Measurements from ENCODE around the gene THOP1.
"Not testable (repeated sequence)": the region's sequence is repeated elsewhere in the genome, so short reads cannot be mapped to it uniquely, and the experiment has no call there.

Gene THOP1

DNA sequence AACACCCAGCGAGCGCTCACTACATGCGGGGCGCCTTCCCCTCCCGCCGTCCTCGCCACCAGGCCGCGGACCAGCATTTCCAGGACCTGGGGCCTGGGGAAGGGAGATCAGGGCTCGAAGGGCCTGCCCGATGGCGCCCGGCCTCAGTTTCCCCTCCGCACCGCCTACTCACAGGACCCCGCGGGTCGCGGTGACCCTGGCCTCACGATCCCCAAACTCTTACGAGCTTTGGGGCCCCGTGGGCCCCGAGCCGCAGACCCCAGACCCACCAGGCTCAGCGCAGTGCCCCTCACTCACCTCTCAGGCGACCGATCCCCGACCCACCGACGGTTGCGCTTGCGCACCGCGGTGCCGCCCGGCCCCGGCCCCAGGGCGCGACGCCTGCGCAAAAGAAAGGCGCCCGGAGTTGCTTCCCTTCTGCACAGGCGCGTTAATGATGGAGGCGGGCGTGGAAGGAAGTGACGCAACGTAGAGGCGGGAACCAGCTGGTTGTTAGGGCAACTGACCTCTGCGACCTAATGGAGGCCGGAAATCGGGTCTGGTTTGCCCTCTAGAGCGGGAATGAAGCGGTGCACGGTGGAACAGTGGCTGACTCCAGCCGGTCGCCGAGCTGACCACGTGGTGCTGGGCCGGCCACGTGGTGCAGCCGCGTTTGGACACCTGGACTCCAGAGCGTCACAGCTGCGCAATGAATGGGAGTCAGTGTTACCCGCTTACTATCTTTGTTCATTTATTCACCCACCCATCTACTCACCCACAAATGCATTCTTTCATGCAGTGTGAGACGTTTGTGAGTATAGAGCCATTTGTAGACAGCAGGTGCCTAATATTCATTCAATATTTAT lies 2.1 kb upstream of the THOP1 start, which contains the start of gene SGTA:
Gene SGTA (minus strand): TSS at position 338 of the 845 bp plus-strand sequence. CDS start 14,205 bp downstream, outside the sequence.
- DNase-seq, result peak; percentile 98

DNA sequence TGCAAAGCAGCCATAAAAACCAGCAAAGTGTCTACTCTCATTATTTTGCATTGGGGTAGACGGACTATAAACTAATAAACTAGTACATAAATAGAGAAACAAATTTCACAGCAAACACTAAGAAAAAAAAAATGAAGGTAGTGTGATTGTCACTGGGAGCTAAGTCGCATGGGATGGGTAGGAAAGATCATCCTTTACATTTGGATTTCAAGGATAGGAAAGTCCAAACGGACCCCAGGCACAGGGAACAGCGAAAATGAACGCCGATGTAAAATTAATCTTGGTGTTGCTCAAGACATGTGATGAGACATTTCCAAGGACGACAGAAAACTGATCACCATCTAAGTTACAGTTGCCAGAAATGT lies 1.5 kb upstream of the THOP1 start:
- no peak for DNase-seq

DNA sequence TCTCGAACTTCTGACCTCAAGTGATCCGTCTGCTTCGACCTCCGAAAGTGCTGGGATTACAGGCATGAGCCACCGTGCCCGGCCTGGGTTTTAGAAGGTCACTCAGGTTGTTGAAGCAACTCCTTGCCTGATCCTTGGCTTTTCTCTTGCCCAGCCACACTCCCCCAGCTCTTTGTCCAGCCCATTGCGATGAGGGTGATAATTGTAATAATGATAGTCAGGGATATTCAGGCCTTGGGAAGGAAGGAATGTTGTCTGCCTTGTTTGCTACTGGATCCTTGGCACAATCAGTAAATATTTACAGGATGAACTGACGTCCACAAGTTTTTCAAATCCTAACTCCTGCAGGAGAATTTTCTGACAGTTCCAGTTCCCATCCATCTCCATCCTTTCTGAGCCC lies 1.8 kb downstream of the THOP1 start:
- no peak for DNase-seq

DNA sequence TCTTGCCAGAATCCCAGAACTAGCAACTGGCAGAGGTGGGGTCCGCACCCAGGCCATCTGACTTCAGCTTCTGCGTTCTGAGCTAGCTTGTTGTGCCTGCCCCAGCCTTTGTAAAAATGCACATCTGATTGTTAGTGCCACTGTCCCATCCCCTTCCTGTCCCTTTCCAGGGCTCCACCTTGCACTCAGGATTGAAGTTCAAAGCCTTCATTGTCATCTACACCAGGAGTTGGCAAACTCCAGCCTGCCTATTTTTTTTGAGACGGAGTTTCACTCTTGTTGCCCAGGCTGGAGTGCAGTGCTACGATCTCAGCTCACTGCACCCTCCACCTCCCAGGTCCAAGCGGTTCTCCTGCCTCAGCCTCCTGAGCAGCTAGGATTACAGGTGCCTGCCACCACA lies 2.9 kb downstream of the THOP1 start:
- no peak for DNase-seq

DNA sequence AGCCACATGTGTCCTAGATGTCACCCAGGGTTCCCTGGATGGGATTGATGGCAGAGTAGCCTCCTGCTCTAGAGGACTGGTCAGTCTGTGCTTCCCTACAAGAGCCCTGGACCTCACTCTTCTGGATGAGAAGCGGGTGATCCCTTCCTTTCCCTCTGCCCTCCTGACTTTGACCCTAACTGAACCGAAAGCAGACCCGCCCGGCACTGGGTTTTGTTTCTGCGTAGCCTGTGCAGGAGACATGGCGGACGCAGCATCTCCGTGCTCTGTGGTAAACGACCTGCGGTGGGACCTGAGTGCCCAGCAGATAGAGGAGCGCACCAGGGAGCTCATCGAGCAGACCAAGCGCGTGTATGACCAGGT lies 4.9 kb downstream of the THOP1 start:
- no peak for DNase-seq

DNA sequence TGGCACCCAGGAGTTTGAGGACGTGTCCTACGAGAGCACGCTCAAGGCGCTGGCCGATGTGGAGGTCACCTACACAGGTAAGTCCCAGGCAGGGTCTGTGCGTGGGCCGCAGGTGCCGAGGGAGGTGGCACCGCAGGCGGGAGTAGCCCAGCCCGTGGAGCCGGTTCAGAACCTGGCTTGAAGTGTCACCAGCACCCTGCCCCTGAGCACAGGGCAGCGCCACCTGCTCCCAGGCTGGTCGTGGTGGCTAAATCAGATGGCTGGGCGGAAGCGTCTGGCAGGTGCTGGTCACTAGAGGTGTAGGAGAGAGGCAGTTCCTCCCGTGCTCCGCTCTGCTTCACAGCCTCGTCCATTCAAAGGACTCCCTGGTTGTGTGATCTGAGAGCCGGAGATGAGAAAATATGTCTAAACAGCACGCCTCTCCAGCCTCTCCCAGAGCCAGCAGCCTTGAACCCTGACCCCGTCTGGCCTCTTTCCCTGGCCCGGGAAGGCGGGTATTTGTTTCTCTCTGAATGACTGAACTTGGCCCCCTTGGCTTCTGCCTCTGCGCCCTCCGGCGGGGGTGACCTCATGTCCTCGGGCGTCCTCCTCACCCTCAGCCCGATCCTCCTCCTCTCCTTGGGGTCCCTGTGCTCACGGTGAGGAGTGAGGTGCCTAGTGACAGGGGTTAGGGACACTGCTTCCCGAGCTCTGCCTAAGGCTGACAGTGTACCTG lies 5.4 kb downstream of the THOP1 start:
- no peak for DNase-seq

DNA sequence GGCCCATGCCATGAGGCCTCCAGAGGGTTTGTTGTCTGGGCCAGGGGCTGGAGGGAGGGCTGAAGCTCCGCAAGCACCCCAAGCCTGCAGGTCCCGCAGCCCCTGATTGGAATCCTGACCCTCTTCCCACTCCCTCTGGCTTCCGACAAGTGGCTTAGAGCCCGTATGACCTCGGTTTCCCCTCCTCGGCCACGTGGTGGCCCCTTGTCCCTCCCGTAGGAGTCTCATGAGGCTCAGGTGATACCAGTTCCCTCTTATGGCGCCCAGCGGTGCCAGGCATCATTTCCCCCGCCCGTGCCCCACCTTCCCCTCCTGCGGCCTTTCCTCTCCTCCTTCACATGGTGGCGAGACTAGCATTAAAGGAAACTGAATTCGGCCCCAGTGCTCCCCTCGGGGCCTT lies 6.1 kb downstream of the THOP1 start:
- DNase-seq, result no peak

DNA sequence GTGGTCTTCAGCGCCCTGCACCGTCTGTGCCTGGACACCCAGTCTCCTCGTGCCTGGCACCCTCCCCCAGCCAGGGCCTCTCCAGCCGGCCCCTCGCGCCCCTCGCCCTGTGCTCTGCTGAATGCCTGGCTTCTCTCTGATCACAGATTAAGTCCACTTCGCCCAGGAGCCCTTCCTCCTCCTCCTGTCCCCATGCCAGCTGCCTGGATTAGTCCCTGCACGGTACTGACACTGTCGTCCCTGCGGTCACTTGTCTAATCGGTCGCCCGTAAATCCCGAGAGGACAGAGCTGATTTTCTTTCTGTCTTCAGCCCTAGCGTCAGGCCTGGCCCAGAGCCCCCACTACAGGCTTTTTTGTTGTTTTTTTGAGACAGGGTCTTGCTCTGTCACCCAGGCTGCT lies 6.6 kb downstream of the THOP1 start:
- no peak for DNase-seq

DNA sequence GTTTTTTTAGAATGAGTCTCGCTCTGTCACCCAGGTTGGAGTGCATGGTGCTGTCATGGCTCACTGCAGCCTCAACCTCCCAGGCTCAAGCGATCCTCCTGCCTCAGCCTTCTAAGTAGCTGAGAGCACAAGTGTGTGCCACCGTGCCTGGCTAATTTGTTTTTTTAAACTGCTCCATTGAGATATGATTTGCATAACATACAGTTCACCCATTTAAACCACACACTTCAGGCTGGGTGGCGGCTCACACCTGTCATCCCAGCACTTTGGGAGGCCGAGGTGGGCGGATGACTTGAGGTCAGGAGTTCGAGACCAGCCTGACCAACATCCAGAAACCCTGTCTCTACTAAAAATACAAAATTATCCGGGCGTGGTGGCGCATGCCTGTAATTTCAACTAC lies 7.4 kb downstream of the THOP1 start:
- DNase-seq, result not testable (repeated sequence)

DNA sequence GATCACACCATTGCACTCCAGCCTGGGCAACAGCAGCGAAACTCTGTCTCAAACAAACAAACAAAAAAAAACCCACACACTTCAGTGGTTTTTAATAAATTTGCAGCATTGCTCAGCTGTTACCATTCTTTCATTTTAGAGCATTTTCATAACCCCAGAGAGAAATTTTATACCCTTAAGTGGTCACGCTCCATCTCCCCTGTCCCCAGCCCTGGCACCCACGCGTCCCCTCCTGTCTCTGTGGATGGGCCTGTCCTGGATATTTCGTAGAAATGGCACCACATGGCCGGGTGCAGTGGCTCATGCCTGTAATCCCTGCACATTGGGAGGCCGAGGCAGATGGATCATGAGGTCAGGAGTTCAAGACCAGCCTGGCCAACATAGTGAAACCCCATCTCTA lies 7.8 kb downstream of the THOP1 start:
- no peak for DNase-seq

DNA sequence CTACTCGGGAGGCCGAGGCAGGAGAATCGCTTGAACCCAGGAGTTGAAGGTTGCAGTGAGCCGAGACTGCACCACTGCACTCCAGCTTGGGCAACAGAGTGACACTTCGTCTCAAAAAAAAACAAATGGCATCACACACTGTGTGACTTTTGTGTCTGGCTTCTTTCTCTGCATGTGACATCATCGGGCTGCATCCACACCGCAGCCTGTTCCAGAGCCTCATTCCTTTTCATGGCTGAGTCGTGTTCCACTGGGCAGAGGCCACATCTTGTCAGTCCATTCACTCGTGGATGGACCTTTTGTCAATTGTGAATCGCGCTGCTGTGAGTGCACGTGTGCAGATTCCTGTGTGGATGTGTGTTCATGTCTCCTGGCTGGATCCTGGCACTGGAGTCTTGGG lies 8.3 kb downstream of the THOP1 start:
- DNase-seq, result no peak

DNA sequence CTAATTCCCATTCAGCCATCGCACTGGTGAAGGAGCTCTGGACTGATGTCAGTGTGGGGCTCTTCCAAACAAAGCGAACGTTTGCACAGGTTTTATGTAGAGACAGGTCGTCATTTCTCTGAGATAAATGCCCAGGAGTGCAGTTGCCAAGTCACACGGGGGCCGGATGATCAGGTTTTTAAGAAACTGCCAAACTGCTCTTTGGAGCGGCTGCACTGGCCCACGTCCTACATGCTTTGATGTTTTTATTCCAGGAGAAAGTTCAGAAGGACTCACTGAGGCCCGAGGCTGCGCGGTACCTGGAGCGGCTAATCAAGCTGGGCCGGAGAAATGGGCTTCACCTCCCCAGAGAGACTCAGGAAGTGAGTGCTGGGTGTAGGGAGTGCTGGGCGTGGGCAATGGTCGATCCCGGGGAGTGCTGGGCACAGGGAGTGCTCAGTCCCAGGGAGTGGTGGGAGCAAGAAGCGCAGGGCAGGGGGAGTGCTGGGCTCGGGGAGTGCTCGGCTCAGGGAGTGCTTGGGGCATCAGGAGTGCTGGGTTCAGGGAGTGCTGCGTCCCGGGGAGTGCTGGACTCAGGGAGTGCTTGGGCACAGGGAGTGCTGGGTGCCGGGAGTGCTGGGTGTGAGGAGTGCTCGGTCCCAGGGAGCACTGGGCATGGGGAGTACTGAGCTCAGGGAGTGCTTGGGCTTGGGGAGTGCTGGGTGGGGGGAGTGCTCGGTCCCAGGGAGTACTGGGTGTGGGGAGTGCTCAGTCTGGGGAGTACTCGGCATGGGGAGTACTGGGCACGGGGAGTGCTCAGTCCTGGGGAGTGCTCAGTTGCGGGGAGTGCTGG lies 10.7 kb downstream of the THOP1 start:
- DNase-seq, result no peak

DNA sequence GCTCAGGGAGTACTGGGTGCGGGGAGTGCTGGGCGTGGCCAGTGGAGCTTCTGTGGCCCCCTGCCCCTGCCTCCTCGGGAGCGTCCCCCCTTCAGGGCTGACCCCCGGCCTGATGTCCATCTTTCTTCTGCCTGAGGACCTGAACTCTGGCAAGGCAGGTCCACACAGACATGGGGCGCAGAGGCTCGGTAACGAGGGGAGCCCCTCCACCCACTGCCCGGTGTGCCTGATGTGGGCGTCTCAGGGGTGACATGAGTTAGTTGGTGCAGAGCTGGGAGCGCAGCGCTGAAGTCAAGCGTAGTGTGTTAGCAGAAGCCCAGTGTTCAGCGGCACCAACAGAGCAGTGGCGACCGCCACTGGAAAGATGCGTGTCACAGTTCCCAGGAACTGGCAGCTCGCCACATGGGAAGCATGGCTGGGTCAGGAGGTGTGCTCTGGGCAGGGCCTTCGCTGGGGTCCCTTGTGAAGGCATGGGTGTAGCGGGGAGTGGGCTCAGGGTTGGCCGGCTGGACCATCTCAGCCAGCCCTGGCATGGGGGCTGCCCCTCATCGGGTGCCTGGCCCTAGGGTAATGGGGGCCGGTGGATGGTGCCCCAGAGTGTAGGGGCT lies 11.5 kb downstream of the THOP1 start:
- no peak for DNase-seq

DNA sequence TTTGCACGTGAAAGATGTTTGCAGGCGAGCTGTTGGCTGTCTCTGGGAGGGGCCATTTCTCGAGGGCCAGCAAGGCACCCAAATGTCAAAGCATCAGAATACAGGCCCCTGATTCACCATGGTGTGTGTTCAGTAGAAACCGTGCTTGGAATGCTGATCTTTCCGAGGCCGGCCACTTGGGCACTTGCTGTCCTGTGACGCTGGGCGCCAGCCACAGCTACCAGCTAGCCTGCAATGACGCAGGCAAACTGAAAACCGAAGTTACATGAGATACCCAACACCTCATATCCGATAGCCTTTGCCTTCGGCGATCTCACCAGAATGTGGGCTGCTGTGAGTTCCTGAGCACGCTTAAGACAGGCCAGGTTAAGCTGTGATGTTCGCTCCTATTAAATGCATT lies 12.0 kb downstream of the THOP1 start:
- no peak for DNase-seq

DNA sequence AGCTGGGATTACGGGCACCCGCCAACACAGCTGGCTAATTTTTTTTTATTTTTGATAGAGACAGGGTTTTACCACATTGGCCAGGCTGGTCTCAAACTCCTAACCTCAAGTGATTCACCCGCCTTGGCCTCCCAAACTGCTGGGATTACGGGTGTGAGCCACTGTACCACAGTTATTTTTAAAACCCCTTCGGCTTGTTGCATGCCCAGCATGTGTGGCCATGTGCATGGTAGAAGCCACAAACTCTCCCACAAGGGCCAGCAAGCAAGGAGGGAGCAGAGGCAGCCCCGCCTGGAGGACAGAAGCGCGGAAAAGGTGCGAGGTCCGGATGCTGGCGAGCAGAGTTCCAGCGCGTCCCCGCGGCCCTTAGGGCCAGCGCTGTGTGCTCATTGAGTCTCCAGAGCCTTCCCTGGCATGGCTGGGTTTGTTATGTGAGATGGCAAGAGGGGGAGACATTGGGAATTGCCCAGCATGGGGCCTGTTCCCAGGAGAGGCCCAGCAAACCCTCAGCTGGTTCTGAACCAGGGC lies 12.9 kb downstream of the THOP1 start:
- DNase-seq, result no peak

DNA sequence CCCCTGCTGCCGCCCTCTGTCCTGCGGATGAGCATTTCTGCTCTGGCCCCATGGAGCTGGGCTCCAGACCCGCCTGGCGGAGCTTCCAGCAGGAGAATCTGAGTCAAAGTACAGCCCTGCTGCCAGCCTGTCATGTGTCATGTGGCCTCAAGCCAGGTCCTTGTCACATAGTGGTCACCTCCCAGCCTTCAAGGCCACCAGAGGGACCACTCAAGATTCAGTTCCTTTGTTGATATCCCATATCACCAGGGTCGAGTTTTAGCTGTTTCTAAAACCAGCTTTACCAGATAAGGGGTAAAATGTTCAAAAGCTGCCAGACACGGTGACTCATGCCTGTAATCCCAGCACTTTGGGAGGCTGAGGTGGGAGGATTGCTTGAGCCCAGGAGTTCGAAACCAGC lies 13.4 kb downstream of the THOP1 start:
- no peak for DNase-seq

DNA sequence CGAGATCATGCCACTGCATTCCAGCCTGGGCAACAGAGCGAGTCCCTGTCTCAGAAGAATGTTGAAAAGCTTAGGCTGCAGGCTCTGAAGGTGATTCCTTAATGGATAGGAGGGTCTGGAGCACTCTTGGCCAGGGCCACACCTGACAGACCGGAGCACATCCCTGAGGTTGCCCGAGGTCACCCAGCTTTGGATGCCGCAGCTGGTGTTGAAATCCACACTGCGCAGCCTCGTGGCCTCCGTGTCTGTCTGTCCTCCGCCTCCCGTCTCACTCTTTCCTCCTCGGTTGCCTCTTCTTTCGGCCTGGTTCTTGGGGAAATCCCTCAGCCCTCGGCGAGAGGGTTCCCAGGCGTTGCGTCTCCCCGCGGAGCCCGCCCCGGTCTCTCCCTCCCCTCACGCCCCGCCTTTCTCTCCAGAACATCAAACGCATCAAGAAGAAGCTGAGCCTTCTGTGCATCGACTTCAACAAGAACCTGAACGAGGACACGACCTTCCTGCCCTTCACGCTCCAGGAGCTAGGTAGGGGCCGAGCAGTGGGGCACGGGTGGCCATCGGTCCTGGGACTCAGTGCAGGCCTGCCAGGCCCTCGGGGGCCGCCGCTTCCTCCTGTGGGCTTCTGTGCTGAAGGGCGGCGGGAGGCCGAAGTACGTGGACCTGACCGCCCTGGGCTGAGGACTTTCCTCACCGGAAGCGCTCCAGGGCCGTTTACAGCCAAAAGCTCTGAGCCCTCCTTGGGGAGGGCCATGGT lies 14.1 kb downstream of the THOP1 start:
- no peak for DNase-seq

DNA sequence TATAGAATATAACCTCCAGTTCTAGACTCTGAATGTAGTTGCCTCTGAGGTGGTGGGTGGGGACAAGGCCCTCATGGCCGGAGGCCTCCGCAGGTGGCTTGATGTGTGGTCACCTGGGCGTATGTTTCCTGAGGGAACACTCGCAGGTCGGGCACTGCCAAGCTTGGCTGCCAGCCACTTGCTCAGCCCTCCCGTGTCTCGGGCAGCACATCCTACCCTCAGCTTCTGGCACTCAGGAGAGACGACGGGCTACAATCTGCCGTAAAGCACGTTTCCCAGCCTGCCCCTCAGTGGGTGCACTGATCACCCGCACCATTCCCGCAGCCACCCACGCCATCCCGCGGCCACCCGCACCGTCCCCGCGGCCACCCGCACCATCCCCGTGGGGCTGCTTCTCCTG lies 15.2 kb downstream of the THOP1 start:
- no peak for DNase-seq

DNA sequence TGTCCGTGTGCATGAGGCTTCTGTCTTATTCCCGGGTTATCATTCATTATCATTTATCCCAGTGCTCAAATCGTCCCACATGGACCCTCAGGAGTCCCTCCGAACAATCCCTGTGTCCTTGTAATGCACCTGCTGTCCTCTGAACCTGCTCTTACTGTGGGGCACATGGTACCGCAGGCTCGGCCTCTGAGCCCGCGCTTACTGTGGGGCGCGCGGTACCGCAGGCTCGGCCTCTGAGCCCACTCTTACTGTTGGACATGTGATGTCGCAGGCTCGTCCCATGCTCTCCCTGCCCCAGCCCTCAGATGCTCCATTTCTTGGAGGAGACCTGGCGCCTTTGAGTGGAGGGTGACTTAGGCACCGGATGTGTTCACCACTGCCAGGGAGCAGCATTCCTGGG lies 17.5 kb downstream of the THOP1 start:
- DNase-seq, result no peak

DNA sequence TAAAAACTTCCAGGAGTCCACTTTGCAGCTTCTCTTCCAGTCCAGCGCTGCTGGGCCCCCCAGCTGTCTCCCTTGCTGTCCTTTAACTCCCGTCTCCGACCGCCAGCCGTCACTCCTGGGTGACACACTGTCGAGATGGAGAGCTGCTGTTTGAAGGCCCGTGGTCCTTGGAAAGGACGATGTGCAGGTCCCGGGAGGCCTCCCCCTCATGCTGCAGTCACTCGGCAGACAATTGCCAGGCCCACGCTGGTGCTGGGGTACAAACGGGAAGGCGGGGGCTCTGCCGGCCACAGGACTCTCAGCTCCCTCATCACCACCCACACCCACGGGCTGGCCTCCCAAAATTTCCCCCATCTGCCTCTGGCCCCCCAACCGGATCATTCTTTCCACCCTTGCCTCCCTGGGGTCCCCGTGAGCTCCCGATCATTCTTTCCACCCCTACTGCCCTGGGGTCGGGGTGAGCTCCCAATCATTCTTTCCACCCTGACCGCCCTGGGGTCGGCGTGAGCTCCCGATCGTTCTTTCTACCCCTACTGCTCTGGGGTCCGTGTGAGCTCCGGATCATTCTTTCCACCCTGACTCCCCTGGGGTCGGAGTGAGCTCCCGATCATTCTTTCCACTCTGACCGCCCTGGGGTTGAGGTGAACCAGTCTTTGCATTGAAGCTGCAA lies 18.3 kb downstream of the THOP1 start:
- no peak for DNase-seq

DNA sequence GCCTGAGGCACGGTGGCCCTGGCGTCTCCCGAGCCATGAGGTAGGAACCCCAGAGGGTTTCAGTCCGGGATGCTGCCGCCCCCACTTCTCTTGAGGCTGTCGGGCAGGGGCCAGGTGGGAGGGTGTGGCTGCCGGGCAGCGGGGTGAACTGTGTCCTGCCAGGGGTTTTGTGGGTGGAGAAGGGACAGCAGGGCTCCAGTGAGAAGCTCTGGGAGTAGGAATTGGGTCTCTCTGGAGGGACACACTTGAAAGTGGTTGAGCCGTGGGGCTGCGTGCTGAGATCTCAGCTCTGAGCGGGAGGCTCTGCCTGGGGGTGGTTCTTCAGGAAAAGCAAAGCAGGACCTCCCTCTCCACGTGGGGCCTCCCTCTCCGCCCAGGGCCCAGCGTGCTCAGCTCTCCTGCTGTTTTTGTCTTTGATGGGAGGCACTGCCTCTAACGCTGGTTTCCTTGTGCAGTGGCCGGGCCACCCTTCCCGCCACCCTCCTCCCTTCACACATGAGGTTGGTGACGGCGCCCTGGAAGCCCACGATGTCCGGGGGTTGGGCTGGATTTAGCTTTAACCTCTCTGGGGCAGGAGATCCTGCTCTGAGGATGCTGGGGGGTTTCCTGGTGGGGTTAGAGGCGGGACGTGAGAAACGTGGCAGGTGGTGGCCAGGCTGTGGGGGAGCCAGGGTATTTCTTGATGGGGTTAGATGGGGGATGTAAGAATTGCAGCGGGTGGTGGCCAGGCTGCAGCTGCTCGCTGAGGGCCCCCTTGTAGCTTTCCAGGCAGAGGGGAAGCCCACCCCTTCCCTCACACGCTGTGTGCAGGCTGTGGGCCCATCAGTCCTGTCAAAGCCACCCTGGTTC lies 19.1 kb downstream of the THOP1 start:
- no peak for DNase-seq
